Prostate gland (tissue), 2 donors: ENCODE data around the gene ADRA2B.

Experiments used
- POLR2AphosphoS5 ChIP-seq: sonication (generic); formaldehyde crosslinking; IDR thresholded peaks from one replicate; pipeline ENCODE4 v1.6.1; 2017; ENCODE audit warnings: antibody characterized with exemption
- TF ChIP-seq, protein P1 (sequence below), 4 experiments: fragments of 200-600 bp in 2 of 4; fragments of 450-650 bp in 2 of 4; sonication (generic) in 2 of 4; IDR thresholded peaks; 1 replicate in 3 of 4; 2 replicates in 1 of 4; pipeline ENCODE4 v1.5.1; 2016 to 2019; ENCODE audit warnings: antibody characterized with exemption in 4 of 4, mild to moderate bottlenecking in 2 of 4, moderate library complexity in 2 of 4

DNA sequence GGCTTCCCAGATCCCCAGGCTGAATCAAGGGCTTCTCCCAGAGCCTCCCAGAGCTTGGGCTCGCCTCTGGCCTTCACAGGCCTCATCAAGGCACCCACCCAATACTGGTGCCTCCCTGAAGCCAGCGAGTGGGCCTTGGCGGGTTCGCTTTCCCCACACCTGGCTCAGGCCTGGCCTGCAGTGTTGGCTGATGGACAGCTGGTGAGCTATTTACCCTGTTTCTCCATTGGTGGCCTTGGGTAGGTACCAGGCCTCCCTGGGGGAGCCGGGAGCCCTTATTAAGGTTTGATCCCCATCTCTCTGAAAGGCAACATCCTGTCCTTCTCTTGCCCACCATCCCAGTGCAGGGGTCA, 47.0 kb upstream of the ADRA2B start:
- TF ChIP-seq, protein P1, sequence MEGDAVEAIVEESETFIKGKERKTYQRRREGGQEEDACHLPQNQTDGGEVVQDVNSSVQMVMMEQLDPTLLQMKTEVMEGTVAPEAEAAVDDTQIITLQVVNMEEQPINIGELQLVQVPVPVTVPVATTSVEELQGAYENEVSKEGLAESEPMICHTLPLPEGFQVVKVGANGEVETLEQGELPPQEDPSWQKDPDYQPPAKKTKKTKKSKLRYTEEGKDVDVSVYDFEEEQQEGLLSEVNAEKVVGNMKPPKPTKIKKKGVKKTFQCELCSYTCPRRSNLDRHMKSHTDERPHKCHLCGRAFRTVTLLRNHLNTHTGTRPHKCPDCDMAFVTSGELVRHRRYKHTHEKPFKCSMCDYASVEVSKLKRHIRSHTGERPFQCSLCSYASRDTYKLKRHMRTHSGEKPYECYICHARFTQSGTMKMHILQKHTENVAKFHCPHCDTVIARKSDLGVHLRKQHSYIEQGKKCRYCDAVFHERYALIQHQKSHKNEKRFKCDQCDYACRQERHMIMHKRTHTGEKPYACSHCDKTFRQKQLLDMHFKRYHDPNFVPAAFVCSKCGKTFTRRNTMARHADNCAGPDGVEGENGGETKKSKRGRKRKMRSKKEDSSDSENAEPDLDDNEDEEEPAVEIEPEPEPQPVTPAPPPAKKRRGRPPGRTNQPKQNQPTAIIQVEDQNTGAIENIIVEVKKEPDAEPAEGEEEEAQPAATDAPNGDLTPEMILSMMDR (IDR thresholded peaks at IDR 0.05): no peak
- no peak for TF ChIP-seq POLR2AphosphoS5
